Gastrocnemius medialis (tissue), 4 donors: ENCODE results near the gene NRARP.

Experiments
- POLR2A ChIP-seq, 2 donors: fragments of 450-650 bp; IDR thresholded peaks; one replicate each; pipeline ENCODE4 v1.6.1; 2017; ENCODE audit warnings: antibody characterized with exemption in 2 of 2, mild to moderate bottlenecking in 2 of 2, moderate library complexity in 2 of 2
- TF ChIP-seq, protein P1 (sequence below), 5 experiments: fragments of 450-650 bp in 3 of 5; fragments of 200-600 bp in 2 of 5; sonication (generic) in 2 of 5; IDR thresholded peaks in 4 of 5; conservative IDR thresholded peaks in 1 of 5; 1 replicate in 4 of 5; 2 replicates in 1 of 5; pipeline ENCODE4 v1.5.1; 2016 to 2019; ENCODE audit warnings: antibody characterized with exemption in 5 of 5, mild to moderate bottlenecking in 3 of 5, moderate library complexity in 3 of 5

DNA sequence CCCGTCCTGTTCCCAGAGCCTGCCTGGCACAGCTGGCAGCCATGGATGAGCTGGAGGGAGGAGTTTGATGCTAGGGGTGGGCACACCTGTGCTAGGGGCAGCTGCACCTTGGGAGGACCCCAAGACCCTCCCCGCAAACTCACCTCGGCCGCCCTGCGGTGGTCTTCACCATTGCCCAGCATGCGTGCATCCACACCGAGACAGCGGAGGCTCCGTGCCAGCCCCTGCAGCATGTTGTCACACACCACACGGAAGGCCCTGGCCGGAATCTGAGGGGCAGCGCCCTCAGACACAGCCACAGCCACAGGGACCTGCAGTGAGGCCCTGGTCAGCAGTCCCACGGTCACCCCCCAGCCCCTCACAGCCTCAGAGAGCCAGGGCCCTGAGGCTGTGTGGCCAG is 45.9 kb upstream of the NRARP start:
- TF ChIP-seq, protein P1, sequence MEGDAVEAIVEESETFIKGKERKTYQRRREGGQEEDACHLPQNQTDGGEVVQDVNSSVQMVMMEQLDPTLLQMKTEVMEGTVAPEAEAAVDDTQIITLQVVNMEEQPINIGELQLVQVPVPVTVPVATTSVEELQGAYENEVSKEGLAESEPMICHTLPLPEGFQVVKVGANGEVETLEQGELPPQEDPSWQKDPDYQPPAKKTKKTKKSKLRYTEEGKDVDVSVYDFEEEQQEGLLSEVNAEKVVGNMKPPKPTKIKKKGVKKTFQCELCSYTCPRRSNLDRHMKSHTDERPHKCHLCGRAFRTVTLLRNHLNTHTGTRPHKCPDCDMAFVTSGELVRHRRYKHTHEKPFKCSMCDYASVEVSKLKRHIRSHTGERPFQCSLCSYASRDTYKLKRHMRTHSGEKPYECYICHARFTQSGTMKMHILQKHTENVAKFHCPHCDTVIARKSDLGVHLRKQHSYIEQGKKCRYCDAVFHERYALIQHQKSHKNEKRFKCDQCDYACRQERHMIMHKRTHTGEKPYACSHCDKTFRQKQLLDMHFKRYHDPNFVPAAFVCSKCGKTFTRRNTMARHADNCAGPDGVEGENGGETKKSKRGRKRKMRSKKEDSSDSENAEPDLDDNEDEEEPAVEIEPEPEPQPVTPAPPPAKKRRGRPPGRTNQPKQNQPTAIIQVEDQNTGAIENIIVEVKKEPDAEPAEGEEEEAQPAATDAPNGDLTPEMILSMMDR (IDR thresholded peaks at IDR 0.05 in 4 of 5, conservative IDR thresholded peaks at IDR 0.05 in 1 of 5): no peak
- no peak for TF ChIP-seq POLR2A (IDR thresholded peaks at IDR 0.05)
